Neuron (in vitro differentiated cells): ENCODE results near the gene TRIM64.
"Not testable (repeated sequence)": the region's sequence is repeated elsewhere in the genome, so short reads cannot be mapped to it uniquely, and the experiment has no call there.

ENCODE experiments used
- H2AFZ ChIP-seq: one replicate; pipeline ENCODE4 v1.6.1; 2013; ENCODE audit warnings: low read depth, mild to moderate bottlenecking, inconsistent platforms, low read length, moderate library complexity
- H3K27me3 ChIP-seq: one replicate; pipeline ENCODE4 v1.6.1; 2013; ENCODE audit warnings: low read length; ENCODE audit not compliant: insufficient read depth
- H3K36me3 ChIP-seq: one replicate; pipeline ENCODE4 v1.6.1; 2013; ENCODE audit warnings: low read length; ENCODE audit not compliant: insufficient read depth
- H3K4me1 ChIP-seq: one replicate; pipeline ENCODE4 v1.6.1; 2013; ENCODE audit warnings: low read length; ENCODE audit not compliant: insufficient read depth
- H3K4me3 ChIP-seq: 2 replicates; pipeline ENCODE4 v1.5.1; 2013; ENCODE audit warnings: mild to moderate bottlenecking, low read length, moderate library complexity
- H3K9me3 ChIP-seq: one replicate; pipeline ENCODE4 v1.6.1; 2013; ENCODE audit warnings: low read length

The TRIM64 gene, protein sequence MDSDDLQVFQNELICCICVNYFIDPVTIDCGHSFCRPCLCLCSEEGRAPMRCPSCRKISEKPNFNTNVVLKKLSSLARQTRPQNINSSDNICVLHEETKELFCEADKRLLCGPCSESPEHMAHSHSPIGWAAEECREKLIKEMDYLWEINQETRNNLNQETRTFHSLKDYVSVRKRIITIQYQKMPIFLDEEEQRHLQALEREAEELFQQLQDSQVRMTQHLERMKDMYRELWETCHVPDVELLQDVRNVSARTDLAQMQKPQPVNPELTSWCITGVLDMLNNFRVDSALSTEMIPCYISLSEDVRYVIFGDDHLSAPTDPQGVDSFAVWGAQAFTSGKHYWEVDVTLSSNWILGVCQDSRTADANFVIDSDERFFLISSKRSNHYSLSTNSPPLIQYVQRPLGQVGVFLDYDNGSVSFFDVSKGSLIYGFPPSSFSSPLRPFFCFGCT

GRCh38 chr11:89965737-89966136 is at the start of gene TRIM64:
Gene TRIM64, plus strand, starts transcription at chr11:89966037. Its CDS starts 2,467 bp downstream, at chr11:89968504.
- not testable (repeated sequence) for H3K4me3 ChIP-seq, H3K36me3 ChIP-seq, H3K27me3 ChIP-seq, H3K4me1 ChIP-seq, H2AFZ ChIP-seq, H3K9me3 ChIP-seq

DNA sequence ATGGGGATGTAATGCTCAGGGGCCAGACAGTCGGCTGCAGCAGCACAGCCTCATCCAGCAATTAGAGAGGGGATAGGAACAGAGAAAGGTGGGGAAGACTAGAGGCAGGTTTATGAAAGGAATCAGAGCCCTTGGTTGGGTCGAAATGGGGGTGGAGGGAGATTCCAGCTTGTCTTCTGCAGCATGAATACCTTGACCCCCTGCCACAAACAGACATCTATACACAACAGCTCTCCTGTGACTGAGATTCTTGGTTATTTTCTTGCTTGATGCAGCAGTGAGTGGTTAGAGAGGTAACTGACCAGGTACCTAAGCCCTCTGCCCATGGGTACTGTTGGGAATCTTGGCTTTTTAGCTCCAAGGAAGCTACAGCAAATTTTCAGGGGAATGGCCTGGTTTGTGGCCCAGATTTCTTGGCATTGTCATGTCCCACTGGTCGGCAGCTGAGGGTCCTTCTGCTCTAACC is 43.6 kb upstream of the TRIM64 start, which contains the start of gene TRIM49D1:
Gene TRIM49D1, minus strand, starts transcription at position 51 of the 466 bp plus-strand sequence. CDS start 4,535 bp downstream, outside the sequence.
- no peak within 1 kb of the TSS for H3K4me3 ChIP-seq
- no peaks in the 10 kb centered on the region for H3K27me3 ChIP-seq
- no peaks in the 10 kb centered on the region for H3K4me1 ChIP-seq
- H3K36me3 ChIP-seq, result no peaks in the 10 kb centered on the region
- H2AFZ ChIP-seq, result no peak within 1 kb of the TSS
- H3K9me3 ChIP-seq, result no peaks in the 10 kb centered on the region

DNA sequence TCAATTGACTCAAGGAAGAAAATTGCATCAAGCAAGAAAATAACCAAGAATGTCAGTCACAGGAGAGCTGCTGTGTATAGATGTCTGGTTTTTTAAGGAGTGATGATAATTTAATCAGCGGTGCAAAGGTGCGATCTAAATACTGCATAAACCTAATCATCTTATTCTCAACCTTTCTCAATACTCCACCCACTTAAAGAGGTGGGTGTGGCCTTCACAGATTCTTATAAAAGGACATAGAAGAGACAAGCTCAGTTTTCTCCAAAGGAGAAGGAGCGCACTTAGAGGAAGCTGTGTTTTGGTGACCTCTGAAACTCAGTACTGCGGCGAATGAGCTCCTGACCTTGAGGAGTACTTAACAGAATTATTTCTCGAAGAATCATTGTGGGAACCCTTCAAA is 42.1 kb upstream of the TRIM64 start, which contains the start of gene TRIM49D2:
Gene TRIM49D2, plus strand, starts transcription at position 301 of the 400 bp plus-strand sequence. CDS start 2,698 bp downstream, outside the sequence.
- H3K27me3 ChIP-seq, H3K9me3 ChIP-seq, H2AFZ ChIP-seq, H3K4me3 ChIP-seq, H3K36me3 ChIP-seq, H3K4me1 ChIP-seq: not testable (repeated sequence)

DNA sequence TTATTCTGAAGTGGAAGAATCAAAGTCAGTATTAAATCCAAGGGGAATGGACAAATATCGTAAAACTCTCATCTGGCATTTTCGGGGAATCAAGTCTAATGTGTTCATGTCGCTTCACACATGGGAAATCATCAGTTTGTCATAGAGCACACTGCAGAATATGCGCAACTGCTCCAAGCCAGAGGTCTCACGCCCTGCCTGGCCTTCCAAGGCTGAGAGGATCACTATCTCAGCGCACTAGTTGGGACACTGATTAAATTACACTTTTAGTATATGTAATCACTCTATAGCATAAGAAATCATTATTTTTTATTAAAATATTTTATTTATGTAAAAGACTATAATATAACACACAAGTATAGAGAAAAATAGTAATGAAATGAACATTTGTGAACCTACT is 5.0 kb upstream of the TRIM64 start:
- H3K27me3 ChIP-seq, H2AFZ ChIP-seq, H3K4me3 ChIP-seq, H3K4me1 ChIP-seq, H3K9me3 ChIP-seq, H3K36me3 ChIP-seq: not testable (repeated sequence)
